ENCODE data around the gene GPHN.
A peak's percentile ranks its signal among the peaks of the same experiment; 100 is the strongest.
"Not testable (repeated sequence)": the region's sequence is repeated elsewhere in the genome, so short reads cannot be mapped to it uniquely, and the experiment has no call there.

The GPHN gene

GRCh38 chr14:67067070-67067814 is 559.3 kb downstream of the GPHN start:
- DNase-seq: not testable (repeated sequence)

GRCh38 chr14:67068251-67068650 is 560.3 kb downstream of the GPHN start:
- DNase-seq: no peak

GRCh38 chr14:67071506-67071905 is 563.6 kb downstream of the GPHN start:
- DNase-seq: no peak

GRCh38 chr14:67077921-67078320 is 570.0 kb downstream of the GPHN start:
- DNase-seq: peak; percentile 9 to 16

GRCh38 chr14:67079846-67080245 is 571.9 kb downstream of the GPHN start:
- DNase-seq: no peak

DNA sequence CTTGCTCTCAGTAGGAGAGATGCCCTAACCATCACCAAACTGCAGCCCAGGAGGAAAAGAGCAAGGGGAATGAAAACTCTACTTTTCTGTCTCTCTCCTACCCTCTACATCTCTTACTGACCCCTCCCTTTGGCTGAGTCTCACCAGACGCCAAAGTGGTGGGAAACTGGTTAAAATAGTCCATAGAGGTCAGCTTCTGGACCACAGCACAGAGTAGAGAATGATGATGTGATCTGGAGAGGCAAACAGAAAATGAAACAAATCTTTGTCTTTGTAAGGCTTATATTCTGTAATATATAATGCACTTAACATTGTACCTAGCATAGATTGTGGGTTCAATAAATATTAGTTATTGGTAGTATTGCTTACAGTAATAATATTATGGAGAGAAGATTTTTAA is 600.3 kb downstream of the GPHN start:
- DNase-seq: no peak

GRCh38 chr14:67111022-67111421 is 603.1 kb downstream of the GPHN start:
- no peak for DNase-seq

GRCh38 chr14:67112344-67112743 is 604.4 kb downstream of the GPHN start:
- no peak for DNase-seq

DNA sequence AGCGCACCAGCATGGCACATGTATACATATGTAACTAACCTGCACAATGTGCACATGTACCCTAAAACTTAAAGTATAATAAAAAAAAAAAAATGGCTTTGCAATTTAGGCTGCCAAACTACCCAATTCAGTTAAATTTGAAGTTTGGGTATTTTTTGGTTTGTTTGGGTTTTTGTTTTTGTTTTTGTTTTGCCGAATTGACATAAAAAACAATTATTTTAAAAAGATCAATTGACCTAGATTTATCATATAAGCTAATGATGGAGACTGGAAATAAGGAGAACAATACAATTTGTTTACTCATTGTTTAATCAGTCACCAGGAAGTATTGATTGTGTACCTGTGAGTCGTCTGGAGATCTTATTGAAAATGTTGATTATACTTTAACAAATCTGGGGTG is 619.2 kb downstream of the GPHN start:
- DNase-seq: no peak

GRCh38 chr14:67129768-67130167 is 621.8 kb downstream of the GPHN start:
- no peak for DNase-seq

DNA sequence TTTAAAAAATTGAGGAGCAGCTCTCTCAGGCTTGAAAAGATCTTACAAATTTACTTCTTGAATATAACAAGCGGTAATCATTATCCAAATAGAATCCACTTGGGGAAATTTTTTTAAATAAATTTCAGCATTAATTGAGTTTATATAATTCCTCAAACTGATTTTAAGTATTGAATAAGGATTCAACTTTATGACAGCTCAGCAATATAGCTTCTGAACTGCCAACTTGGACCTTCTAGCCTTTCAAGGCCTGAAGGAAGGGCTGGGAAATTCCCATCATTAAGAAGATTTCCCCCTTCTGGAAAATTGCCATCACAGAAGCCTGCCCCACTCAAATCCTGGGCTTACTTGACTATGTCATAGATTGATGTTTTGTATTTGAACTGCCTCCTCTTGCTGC is 623.7 kb downstream of the GPHN start:
- no peak for DNase-seq

- DNase-seq: no peak
Measured at GRCh38 chr14:67133144-67133543, 625.2 kb downstream of the GPHN start.

DNA sequence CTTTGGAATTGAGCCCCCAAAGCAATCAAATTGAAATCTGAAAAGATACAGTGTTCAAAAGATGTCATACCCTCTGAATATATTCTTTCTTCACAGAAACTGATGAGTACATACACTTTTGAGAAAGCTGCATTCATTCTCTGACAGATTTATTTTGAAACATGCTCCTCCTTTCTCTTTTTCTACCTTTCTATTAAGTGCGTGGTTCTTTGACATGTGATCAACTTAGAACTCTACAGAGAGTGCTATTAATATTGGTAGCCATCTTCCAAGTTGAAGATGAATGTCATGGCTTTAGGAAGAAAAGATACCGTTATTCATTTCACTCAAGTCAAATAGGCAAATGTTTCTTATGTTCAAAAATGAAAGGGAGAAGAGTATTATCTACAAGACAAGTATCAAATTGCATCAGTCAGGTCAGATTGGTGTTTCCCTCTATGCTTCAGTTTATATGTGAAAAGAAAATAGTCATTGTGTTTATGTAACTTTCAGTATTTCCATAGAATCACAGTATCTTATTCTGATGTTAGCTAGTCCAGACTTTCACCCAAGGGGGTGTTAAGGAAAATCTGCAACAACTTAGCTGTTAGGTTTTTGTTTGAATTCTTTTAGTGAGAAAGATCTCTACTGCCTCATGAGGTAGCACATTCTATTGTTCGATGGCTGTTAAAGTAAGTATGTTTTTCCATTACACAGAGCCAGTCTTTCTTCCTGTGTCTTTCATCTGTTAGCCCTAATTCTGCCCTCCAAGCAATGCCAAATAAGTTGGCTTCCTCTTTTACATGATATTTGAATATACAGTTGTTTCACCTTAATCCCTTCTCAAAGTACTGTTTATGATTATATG is 625.9 kb downstream of the GPHN start:
- no peak for DNase-seq

DNA sequence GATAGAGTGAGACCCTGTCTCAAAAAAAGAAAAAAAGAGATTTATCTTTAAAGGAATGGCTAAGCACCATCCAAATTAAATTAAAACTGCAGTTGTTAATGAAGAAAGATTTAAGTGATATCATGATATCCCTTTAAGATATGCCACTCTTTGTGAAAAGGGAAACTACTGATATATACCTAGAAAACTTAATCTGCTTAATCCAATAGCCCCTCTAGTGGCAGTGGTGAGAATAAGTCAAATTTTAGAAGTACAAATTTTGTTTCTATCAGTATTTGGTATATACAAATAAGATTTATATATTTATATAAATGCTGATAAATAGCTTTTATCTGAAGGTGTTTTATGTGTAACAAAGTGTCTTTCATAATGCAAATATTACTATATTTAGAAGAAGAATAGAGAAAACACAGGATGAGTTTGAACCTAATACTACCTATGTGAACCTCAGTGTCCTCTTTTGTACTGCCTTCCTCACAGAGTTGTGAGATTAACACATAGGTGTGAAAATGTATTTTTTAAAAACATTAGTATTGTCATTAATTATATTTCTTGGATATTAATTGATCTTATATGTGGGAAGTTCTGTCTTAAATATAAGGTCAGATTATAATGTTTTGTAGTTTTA is 629.9 kb downstream of the GPHN start:
- no peak for DNase-seq

DNA sequence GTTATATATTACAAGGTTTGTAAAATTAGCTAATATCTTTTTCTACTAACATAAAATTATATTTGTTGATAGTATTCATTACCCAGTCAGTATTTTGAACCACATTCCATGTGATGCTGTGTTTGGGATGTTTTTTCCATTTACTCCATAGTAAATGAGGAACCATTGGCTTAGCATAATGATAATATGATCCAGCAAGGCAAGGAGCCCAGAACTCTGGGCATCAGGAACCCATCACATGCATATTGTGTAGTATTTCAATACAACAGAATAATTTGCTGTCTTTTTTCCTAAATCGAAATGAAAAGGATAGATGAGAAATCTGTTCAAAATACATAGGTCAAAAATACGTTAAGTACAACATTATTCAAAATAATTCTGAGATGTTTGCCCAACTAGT is 632.6 kb downstream of the GPHN start:
- DNase-seq: no peak

GRCh38 chr14:67141146-67141900 is 633.4 kb downstream of the GPHN start:
- DNase-seq: no peak

- peak in 1 of 2 donors; percentile 9 for DNase-seq
Measured at GRCh38 chr14:67151082-67151666, 643.2 kb downstream of the GPHN start.

DNA sequence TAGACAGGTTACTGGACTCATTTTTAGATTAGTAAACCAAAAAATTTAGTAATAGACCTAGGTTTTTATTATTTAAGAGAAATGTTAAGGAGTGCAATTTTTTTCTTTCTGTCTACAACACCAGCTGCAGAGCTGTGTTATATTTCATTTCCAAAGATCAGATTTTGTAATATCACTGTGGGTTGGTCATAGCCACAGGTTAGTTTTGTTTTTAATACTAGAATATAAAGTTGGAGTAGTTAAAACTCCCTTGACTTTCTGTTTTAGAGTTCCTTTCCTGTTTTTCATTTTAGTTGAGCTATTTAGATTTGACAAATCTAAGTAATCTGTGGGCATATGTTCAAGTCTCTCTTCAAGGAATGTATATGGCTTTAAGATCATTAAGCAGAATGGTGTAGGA is 650.6 kb downstream of the GPHN start:
- DNase-seq: no peak

GRCh38 chr14:67162385-67162784 is 654.4 kb downstream of the GPHN start:
- DNase-seq: no peak

DNA sequence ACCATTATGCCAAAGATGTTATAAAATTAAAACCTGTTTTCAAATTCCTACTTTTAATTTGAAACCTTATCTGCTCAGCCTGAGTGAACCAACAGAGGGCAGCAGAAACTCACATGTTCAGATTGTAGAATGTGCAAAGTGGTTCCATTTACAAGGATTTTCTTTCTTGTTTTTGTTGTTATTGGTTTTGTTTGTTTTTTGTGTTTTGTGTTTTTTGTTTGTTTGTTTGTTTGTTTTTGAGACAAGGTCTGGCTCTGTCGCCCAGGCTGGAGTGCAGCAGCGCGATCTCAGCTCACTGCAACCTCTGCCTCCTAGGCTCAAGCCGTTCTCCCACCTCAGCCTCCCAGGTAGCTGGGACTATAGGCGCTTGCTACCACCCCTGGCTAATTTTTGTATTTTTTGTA is 658.5 kb downstream of the GPHN start:
- peak; percentile 14 to 45 for DNase-seq

- no peak for DNase-seq
Measured at GRCh38 chr14:67167420-67168109, 659.6 kb downstream of the GPHN start.

DNA sequence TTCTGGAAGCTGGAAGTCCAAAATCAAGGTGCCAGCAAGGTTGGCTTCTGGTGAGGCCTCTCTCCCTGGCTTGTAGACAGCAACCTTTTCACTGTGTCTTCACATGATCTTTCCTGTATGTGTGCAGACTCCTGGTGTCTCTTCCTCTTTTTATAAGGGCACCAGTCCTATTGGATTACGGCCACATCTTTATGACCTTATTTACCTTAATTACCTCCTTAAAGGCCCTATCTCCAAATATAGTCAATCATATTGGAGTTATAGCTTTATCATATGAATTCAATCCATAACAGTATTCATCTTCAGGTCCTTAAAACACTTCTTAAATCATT is 660.1 kb downstream of the GPHN start:
- DNase-seq: no peak

Measured in hippocampal formation (tissue), 2 donors.